Neural cell (in vitro differentiated cells): Measurements from ENCODE around the gene PPFIA4. TPM values are rescaled to one million over a fixed set of nuclear protein-coding genes. Genes with fewer than 3 reads are reported as not detected.

Source experiments
- H2AFZ ChIP-seq: fragments of 200-600, 300-800 bp; sonication (generic), shearing (Covaris generic); 2 replicates; pipeline ENCODE4 v1.6.0; 2014; ENCODE audit warnings: low read depth, mild to moderate bottlenecking, antibody characterized with exemption, low read length, moderate library complexity
- H3F3A ChIP-seq: fragments of 200-600 bp; shearing (Covaris generic); 2 replicates; pipeline ENCODE4 v1.6.1; 2016; ENCODE audit warnings: mild to moderate bottlenecking, moderate library complexity, mixed read lengths, antibody characterized with exemption, low read length; ENCODE audit not compliant: insufficient read depth, poor library complexity, severe bottlenecking
- H3K27ac ChIP-seq: fragments of 200-600, 300-800 bp; sonication (generic), shearing (Covaris generic); 2 replicates; pipeline ENCODE4 v1.5.1; 2014; ENCODE audit warnings: mild to moderate bottlenecking, low read length, moderate library complexity
- H3K27me3 ChIP-seq: fragments of 300-800, 200-600 bp; sonication (generic), shearing (Covaris generic); 2 replicates; pipeline ENCODE4 v1.6.0; 2014; ENCODE audit warnings: mild to moderate bottlenecking, low read depth, low read length, moderate library complexity; ENCODE audit not compliant: insufficient read depth
- H3K36me3 ChIP-seq: fragments of 300-800, 200-600 bp; sonication (generic), shearing (Covaris generic); 2 replicates; pipeline ENCODE4 v1.5.1; 2014; ENCODE audit warnings: mild to moderate bottlenecking, antibody characterized with exemption, low read length, moderate library complexity; ENCODE audit not compliant: insufficient read depth
- H3K4me2 ChIP-seq: fragments of 300-800, 200-600 bp; sonication (generic), shearing (Covaris generic); 2 replicates; pipeline ENCODE4 v1.6.0; 2014; ENCODE audit warnings: mild to moderate bottlenecking, low read length
- H3K4me3 ChIP-seq: fragments of 300-800, 200-600 bp; sonication (generic), shearing (Covaris generic); 2 replicates; pipeline ENCODE4 v1.5.1; 2014; ENCODE audit warnings: mild to moderate bottlenecking, low read length, moderate library complexity
- H3K79me2 ChIP-seq: fragments of 200-600 bp; shearing (Covaris generic); replicated peaks from 2 replicates; pipeline ENCODE4 v1.6.0; 2014; ENCODE audit warnings: mild to moderate bottlenecking, low read length, moderate library complexity; ENCODE audit not compliant: insufficient read depth
- H3K9ac ChIP-seq: fragments of 300-800, 200-600 bp; sonication (generic), shearing (Covaris generic); 2 replicates; pipeline ENCODE4 v1.6.1; 2016; ENCODE audit warnings: mild to moderate bottlenecking, low read length, mixed read lengths
- H3K9me2 ChIP-seq: fragments of 200-600 bp; shearing (Covaris generic); 2 replicates; pipeline ENCODE4 v1.6.1; 2016; ENCODE audit warnings: mild to moderate bottlenecking, low read length, mixed read lengths; ENCODE audit not compliant: insufficient read depth
- H3K9me3 ChIP-seq: fragments of 200-600, 300-800 bp; sonication (generic), shearing (Covaris generic); 2 replicates; pipeline ENCODE4 v1.6.1; 2016; ENCODE audit warnings: mild to moderate bottlenecking, mixed run types, low read length, moderate library complexity, mixed read lengths
- H4K20me1 ChIP-seq: fragments of 200-600 bp; shearing (Covaris generic); 2 replicates; pipeline ENCODE4 v1.6.1; 2016; ENCODE audit warnings: mild to moderate bottlenecking, mixed run types; ENCODE audit not compliant: insufficient read depth
- CTCF ChIP-seq: fragments of 450-650 bp; IDR thresholded peaks from 2 replicates; pipeline ENCODE4 v1.5.1; 2014; ENCODE audit warnings: antibody characterized with exemption, mild to moderate bottlenecking, moderate library complexity; ENCODE audit not compliant: poor library complexity, severe bottlenecking
- EP300 ChIP-seq: fragments of 450-650 bp; conservative IDR thresholded peaks from 2 replicates; pipeline ENCODE4 v1.6.1; 2014; ENCODE audit warnings: antibody characterized with exemption, mild to moderate bottlenecking, moderate library complexity; ENCODE audit not compliant: poor library complexity, severe bottlenecking
- EZH2 ChIP-seq: fragments of 200-600, 300-800 bp; shearing (Covaris generic), sonication (generic); IDR thresholded peaks from 2 replicates; pipeline ENCODE4 v1.6.1; 2014; ENCODE audit warnings: antibody characterized with exemption, low read length, borderline replicate concordance, mild to moderate bottlenecking; ENCODE audit not compliant: insufficient read depth, poor library complexity, severe bottlenecking
- MXI1 ChIP-seq: fragments of 450-650 bp; conservative IDR thresholded peaks from 2 replicates; pipeline ENCODE4 v1.6.1; 2014; ENCODE audit warnings: antibody characterized with exemption, mild to moderate bottlenecking; ENCODE audit not compliant: poor library complexity, severe bottlenecking
- POLR2AphosphoS5 ChIP-seq: IDR thresholded peaks from 2 replicates; pipeline ENCODE4 v1.6.1; 2012
- RAD21 ChIP-seq: fragments of 450-650 bp; conservative IDR thresholded peaks from 2 replicates; pipeline ENCODE4 v1.6.1; 2014; ENCODE audit warnings: antibody characterized with exemption, mild to moderate bottlenecking, moderate library complexity
- REST ChIP-seq: IDR thresholded peaks from 2 replicates; pipeline ENCODE4 v1.6.1; 2012; ENCODE audit warnings: borderline replicate concordance
- SMC3 ChIP-seq: fragments of 450-650 bp; conservative IDR thresholded peaks from 2 replicates; pipeline ENCODE4 v1.6.1; 2014; ENCODE audit warnings: antibody characterized with exemption, mild to moderate bottlenecking, moderate library complexity; ENCODE audit not compliant: poor library complexity
- TAF1 ChIP-seq: IDR thresholded peaks from 2 replicates; pipeline ENCODE4 v1.6.1; 2012; ENCODE audit warnings: low read depth
- polyA plus RNA-seq: library from polyadenylated mRNA; depleted of rRNA; stranded (reverse); fragments of >200 nt; gene quantifications from 2 replicates; pipeline ENCODE4 v1.2.3, GENCODE V29; 2014

Gene PPFIA4
- polyA plus RNA-seq, 1 donor from 2014 or later = 1.6 TPM

- no peaks in the 10 kb centered on the region for H3K9me3 ChIP-seq
- no peaks in the 10 kb centered on the region for H3K36me3 ChIP-seq
- no peak overlapping the region for H3K4me2 ChIP-seq
- H3K4me3 ChIP-seq = no peak overlapping the region
- H3F3A ChIP-seq = no peaks in the 10 kb centered on the region
- no peaks in the 10 kb centered on the region for H3K79me2 ChIP-seq
- TF ChIP-seq EP300 (no peak), CTCF (no peak), POLR2AphosphoS5 (no peak), EZH2 (no peak), TAF1 (no peak), SMC3 (no peak), RAD21 (no peak), MXI1 (no peak), REST (no peak)
- H4K20me1 ChIP-seq = no peaks in the 10 kb centered on the region
- no peak overlapping the region for H3K9ac ChIP-seq
- no peak overlapping the region for H3K27ac ChIP-seq
- no peaks in the 10 kb centered on the region for H3K27me3 ChIP-seq
- H3K9me2 ChIP-seq = no peaks in the 10 kb centered on the region
- no peak overlapping the region for H2AFZ ChIP-seq
Observed at GRCh38 chr1:203101813-203102634, 75.7 kb downstream of the PPFIA4 start.

- Histone ChIP-seq H3K9me2 (no peaks in the 10 kb centered on the region), H3K9ac (no peak overlapping the region), H3K27ac (no peak overlapping the region), H3K27me3 (no peaks in the 10 kb centered on the region), H3K79me2 (no peaks in the 10 kb centered on the region), H3K4me3 (no peak overlapping the region), H2AFZ (no peak overlapping the region), H3K9me3 (no peaks in the 10 kb centered on the region), H3K36me3 (no peaks in the 10 kb centered on the region), H3F3A (no peaks in the 10 kb centered on the region), H4K20me1 (no peaks in the 10 kb centered on the region), H3K4me2 (no peak overlapping the region)
- TF ChIP-seq EZH2 = no peak
- no peak for TF ChIP-seq TAF1
- no peak for TF ChIP-seq EP300
Observed at GRCh38 chr1:203103216-203103615, 76.9 kb downstream of the PPFIA4 start.
